HG02840 (cell line): ENCODE data around the gene ZC3H18.

Source experiments
- ATAC-seq: cut with Tn5 transposase; IDR thresholded peaks from one replicate; pipeline ENCODE4 v1.9.1; 2021; ENCODE audit warnings: mild to moderate bottlenecking, moderate library complexity, moderate number of reproducible peaks; ENCODE audit not compliant: unreplicated experiment, low FRiP score

The ZC3H18 gene

DNA sequence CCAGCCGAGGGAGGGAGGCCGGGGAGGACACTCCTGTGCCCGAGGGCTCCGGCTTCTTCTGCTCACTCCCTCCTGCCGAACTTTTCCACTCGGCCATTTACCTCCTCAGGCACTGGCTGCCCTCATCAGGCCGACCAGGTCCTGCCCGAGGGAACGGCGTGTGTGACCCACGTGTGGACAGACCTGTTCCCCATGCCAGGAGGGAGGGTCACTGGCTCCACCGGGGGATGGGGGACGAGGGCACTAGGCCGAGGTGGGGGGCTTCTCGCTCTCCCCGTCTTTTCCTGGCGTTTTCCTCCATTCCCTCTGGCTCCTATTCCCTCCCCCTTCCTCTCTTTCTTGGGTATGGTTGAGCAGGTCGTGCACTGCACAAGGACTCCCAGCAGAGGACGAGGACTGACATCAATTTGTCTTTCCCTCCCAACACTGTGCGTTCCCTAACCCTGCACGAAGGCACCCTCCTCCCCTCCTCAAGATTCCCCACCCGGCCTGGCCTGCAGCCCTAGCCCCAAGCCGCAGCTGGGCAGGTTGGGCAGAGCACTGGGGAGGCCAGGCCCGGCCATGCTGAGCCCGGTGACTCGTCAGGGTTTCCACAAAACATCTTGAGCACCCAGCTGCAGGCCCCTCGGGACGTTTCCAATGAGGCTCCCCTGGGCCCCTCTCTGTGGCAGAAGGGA, 64.9 kb downstream of the ZC3H18 start:
- ATAC-seq = no peak

DNA sequence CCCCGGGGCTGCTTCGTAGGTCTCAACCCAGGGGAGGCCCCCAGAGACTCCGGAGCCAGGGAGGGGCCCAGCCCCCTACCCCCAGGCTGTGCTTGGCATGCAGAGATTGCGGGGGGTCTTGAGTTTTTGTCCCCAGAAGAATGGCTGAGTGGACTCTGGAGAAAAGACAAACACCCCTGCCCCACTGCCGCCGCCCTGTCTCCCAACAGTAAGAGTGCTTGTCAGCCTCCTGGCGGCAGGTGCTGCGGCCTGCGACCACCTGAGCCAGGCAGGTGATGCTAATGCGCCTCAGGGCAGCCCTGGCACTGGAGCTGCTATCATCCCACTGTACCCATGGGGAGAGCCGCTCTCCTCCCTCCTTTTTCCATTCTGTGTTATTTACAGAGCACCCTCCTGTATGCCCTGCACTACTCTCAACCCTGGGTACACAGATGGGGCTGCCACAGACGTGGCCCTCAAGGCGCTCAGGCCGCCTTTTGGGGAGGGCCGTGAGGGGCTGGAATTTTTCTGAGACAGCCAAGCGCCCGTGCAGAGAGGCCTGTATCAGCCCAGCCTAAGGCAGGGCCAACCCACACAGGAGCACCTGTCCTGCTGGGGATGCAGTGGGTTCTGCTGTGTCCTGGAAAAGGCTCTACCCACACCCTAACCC, 65.6 kb downstream of the ZC3H18 start:
- no peak for ATAC-seq

DNA sequence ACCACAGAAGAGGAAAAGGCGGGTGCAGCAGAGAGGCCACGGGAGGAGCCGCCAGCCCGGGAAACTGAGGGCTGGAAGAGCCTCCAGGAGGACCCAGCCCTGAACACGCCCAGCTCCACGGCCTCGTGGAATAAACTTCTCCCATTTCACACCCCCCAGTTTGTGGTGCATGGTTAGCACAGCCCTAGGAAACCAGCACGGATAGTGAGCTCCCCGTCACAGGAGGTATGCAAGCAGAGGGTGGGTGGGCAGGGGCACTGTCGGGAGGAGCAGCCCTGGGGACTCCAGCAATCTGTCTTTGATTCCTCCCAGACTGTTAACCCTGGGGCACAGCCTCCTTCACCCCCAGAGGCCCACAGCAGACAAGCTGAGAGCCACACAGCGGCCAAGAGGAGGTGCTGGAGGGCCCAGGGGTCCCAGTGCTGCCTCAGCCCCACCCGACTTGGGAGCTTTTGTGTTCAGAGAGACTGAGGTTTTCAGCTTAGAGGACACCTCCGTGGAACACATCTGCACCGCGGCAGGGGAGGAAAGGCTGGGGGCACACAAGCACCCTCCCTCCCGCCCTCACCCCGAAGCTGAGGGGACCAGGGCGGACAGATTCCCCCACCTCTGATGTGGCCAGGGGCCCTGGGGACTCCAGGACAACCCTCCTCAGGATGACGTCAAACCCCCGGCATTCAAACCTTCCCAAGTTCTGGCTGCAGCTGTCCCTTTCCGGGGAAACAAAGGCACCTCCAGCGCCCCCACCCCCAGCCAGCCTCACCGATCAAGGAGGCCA, 66.5 kb downstream of the ZC3H18 start:
- ATAC-seq = no peak

DNA sequence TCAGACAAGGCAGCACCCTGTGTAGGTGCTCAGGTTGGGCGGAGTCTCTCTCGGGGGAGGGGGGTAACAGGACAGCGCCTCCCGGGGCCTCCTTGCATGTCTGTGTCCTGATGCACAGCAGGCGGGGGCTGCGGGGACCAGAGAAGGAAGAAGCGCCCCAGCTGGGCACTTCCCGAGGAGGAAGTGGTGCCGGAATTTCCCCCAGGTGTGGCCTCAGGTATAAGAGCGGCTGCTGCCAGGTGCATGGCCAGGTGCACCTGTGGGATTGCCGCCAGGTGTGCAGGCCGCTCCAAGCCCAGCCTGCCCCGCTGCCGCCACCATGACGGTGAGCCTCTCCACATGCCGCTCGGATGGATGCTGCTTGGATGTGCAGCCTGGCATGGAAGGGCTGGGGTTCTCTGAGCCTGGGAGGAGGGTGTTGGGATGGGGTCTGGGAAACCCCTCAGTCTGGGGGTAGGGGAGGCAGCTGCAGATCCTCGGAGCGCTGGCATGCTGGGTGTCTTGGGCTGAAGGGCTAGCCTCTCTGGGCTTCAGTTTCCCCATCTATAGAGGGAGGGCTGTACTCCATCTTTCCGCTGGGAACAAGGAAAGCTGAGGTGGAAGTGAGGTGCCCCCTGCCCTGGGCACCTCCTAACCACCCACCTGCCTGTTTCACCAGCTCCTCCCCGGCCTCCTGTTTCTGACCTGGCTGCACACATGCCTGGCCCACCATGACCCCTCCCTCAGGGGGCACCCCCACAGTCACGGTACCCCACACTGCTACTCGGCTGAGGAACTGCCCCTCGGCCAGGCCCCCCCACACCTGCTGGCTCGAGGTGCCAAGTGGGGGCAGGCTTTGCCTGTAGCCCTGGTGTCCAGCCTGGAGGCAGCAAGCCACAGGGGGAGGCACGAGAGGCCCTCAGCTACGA, 68.4 kb downstream of the ZC3H18 start, which contains the start of gene IL17C:
IL17C (plus strand) TSS at position 250 of the 908 bp plus-strand sequence; CDS start at position 320, 70 bp downstream.
- ATAC-seq = no peak

DNA sequence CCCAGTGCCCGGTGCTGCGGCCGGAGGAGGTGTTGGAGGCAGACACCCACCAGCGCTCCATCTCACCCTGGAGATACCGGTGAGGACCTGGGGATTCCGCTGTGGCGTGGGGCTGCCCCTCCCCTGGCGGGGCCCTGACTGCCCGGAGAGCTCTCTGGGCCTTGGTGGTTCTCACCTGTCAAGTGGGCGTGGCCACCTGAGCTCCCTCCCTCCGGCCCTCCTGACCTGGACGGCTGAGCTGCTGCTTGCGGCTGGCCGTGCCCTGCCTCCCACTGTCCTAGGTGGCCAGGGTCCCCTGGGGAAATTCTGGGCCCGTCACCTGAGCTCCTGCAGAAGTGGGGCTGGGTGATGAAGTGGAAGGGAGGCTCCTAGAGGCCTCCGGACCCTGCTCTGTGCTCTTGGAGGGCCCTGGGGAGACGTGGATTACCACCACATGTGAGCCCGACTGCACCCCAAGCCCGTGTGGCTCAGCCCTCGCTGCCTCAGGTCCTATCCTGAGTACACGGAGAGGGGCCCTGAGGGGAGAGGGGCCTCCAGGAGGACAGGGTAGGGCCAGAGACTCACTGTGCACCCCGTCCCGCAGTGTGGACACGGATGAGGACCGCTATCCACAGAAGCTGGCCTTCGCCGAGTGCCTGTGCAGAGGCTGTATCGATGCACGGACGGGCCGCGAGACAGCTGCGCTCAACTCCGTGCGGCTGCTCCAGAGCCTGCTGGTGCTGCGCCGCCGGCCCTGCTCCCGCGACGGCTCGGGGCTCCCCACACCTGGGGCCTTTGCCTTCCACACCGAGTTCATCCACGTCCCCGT, 69.2 kb downstream of the ZC3H18 start:
- ATAC-seq = no peak

DNA sequence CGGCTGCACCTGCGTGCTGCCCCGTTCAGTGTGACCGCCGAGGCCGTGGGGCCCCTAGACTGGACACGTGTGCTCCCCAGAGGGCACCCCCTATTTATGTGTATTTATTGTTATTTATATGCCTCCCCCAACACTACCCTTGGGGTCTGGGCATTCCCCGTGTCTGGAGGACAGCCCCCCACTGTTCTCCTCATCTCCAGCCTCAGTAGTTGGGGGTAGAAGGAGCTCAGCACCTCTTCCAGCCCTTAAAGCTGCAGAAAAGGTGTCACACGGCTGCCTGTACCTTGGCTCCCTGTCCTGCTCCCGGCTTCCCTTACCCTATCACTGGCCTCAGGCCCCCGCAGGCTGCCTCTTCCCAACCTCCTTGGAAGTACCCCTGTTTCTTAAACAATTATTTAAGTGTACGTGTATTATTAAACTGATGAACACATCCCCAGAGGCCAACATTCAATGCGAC, 69.9 kb downstream of the ZC3H18 start:
- ATAC-seq = no peak

DNA sequence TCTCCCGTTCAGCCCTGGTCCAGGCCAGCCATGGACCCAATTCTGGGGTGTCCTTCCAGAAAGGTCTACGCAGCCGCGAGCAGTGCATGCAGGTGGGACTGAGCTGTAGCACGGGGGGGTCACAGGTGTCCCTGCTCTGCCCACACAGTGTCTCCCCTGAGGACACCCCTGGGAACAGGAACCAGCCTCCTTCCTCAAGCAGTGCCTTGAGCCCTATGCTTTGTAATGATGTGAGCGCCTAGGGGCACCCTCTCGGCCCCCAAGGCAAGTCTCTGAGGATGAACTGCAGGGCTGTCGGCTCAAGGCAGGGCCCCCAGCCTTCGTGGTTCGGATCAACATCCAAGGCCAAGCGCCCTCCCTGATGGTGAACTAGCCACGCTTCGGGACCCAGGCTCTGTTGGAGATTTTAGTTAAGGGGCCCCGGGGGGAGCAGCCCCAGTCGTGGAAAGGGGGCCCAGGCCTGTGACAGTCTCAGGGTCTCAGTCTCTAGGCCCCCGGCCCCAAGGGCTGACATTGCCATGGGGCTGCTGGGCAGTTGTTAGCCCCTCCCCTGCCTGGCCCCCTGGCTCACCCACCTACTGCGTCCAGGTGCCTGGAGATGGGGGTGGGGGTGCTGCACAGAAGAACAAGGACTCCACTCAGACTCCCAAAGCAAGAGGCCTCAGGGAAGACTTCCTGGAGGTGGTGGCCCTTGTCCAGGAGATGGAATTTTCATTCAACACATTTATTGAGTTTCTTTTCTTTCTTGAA, 70.5 kb downstream of the ZC3H18 start:
- ATAC-seq = no peak

DNA sequence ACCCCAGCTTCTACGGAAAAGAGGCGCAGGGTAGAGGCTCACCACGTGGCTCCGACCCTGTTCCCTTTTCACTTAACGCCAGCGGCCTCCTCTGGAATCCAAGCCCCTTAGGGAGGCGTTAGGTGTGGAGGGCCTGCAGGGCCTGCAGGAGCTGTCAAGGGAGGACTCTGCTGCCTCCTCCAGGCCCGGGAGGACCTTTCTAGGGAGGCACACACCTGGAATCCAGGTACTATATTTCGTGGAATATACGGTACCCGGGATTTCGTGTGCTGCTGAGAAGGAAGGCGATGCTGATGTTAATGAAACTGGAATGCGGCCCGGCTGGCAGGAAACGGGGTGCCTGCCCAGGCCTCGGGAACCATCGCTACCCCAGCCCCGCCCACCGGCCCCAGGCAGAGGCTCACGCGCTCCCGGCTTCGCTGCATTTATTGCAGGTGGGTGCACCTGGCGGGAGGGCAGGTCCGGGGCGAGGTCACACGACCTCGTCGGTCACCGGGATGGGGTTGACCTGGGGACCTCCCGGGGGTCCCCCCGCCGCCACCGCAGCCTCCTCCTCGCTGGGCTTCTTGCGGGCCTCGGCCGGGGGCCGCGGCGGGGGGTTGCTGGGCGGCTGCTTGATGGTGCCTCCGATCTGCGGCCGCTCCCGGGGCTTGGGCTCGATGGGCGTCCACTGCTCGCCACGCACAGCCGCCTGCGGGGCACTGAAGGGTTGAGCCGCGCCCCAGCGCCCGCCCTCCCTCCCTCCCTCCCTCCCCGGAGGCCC, 72.9 kb downstream of the ZC3H18 start:
- ATAC-seq = no peak

DNA sequence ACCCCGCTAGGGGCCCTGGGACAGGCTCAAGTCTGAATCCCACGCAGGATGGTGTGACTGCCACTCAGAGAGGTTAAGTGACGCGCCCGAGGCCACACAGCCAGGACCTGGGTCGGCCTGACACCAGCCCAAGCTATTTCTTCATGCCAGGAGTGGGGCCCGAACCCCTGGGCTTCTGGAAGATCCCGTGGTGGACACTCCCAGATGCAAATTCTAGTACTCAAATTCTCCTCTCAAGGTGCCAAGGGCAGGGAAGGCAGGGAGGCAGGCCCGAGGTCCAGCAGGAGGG, 73.4 kb downstream of the ZC3H18 start:
- no peak for ATAC-seq

DNA sequence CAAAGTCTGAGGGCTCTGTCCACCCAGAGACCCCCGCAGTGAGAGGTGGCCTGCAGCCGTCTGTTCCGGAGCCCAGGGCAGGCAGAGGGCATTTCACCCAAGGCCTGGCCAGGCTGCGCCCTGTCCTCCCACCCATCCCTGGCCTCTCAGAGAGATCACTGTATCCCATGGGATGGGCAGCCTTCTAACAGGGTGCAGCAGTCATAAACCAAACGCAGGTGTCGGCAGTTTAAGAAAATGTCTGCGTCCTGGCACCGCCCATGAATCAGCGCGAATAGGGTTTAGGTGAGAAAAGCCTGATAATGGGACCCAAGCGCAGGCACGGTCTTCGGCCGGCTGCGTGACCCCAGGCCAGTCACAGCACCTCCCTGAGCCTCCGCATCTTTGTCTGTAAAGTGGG, 75.3 kb downstream of the ZC3H18 start:
- ATAC-seq = no peak

DNA sequence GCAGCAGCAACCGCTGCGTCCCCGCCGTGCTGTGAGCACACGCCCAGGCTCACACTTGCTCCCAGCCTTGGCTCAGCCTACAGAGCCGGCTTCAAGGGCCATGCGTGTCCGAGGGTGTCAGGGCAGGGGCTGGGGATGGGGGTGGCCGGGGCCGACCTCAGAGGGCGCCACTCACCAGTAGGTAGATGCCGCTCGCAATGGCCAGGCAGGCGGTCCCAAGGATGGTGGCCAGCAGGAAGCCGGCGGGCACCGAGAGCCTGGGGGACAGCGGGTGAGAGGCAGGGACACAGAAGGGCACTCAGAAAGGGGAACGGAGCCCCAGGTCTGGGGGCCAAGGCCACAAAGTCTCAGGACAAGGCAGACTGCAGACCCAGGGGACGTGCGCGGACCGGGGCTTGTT, 75.7 kb downstream of the ZC3H18 start:
- no peak for ATAC-seq

DNA sequence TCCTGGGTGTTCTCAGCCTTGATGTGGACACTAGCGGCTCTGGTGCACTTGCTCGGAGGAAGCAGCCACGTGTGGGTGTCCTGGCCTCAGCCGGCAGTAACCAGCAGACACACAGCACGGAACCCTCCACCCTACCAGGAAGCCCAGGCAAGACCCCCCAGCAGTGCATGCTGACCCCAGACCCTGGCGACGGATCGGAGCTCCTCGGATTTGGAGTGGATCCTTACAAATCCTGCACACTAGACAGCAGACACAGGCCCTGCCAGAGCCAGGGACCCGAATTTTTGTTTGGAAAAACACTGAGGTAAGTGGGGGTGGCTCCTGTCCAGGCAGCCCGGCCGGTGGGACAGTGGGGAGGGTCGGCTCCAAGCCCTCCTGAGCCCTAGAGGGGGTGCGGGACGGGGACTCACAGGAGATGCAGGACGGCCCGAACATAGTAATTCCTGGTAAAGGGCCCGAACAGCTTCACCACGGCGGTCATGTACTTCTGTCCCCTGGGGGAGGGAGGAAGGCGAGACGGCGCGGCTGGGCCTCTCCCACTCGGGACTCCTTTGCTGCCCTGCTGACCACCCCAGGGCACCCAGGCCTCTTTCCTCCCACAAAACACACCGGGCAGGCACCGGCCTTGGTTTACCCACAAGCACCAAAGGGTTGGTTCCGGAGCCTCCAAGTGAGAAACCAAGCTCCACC, 76.3 kb downstream of the ZC3H18 start:
- no peak for ATAC-seq

DNA sequence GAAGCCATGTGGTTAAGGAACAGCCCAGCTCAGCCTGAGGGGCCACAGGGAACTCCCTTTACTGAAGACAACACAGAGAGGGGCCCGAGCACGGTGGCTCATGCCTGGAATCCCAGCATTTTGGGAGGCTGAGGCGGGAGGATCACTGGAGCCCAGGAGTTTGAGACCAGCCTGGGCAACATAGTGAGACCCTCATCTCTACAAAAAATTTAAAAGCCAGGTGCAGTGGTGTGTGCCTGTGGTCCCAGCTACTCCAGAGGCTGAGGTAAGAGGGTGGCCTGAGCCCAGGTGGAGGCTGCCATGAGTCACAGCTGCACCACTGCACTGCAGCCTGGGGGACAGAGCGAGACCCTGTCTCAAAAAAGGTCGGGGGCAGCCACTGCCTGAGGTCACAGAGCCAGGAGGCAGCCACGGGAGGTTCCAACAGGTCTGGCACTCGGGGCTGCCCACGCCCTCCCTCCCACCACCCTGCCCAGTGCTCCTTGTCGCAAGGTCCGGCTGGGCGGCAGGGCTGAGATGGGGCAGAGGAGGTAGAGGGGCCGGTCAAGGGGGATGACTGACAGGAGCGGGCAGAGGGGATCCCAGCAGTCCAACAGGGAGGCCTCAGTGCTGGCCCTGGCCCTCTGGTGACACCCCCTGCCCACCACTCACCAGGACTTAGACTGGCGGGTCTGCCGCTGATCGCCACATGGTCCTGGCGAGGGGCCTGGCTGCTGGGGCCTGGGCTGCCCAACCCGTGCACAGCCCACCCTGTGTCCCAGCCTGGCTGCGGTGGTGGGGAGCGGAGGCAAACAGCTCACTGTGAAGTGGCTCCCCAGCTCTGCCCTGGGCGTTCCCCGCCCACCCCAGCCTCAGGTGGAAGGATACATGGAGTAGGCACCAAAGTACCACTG, 77.2 kb downstream of the ZC3H18 start:
- no peak for ATAC-seq

DNA sequence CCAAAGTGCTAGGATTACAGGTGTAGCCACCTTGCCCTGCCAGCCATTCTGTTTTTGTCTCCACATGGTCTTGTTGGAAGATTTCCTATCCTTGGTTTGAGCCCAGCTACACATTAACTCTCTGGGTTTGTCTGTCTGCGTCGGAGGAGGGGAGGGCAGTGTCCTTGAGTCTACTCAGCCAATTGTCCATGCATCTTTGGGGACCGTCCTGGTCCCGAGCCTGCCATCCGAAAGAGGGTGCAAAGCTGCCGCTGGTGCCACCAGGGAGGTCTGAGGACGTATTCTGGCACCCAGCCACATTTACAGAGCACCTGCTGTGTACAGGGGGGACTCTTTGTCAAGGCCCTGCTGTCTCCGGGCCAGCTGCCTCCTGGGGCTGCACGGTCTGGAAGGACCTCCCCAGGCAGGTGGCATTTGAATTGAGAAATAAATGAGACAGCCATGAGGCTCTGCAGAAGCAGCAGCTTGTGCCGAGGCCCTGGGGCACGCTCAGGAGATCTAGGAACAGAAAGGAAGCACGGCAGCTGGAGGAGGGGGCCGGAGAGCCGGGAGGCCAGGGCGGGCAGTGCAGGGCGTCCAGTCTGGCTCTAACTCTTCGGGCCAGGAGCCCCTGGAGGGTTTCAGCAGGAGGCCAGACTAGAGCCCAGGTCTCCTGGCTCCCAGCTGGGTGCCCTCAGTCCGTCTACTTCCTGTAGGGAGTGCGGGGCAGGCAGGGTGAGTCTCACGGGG, 79.2 kb downstream of the ZC3H18 start:
- no peak for ATAC-seq

DNA sequence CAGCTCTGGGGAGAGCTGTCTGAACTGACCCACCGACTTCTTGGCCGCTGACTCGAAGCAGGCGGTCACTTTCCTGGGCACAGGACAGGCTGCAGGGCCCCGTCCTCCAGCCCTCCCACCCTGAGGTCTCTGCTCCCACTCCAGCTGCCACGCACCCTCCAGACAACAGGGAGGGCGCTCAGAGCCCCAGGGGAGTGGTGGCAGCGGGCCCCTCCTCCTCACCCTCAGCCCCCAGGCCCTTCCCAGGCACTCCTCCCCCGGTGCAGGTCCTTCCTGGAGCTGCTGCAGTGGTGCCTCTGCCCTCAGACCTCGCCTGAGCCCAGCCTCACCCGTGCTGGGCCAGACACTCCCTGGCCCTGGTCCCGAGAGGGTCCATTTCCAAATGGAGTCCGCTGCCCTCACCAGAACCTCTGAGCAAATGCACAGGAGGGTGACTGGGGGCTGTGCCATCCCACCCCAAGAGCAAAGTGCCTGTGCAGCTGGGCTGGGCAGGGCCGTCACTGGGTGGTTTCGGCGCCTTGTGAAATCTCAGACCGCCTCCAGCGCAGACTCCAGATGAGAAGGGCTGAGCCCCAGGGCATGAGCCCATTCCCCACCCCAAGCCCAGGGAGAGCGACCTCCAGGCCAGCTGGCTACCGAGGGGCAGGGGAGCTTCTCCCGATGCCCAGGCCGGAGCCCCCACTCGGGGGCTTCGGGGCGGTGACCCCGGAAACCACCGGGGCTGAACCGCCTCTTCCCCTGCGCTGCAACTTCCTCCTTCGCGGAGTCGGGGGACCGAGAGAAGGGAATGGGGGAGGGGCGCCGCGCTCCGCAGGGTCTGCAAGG, 79.9 kb downstream of the ZC3H18 start:
- ATAC-seq = peak; percentile 12
